HG03064 (cell line): ENCODE results near the gene CD69.
A peak's percentile ranks its signal among the peaks of the same experiment; 100 is the strongest.
"Not testable (repeated sequence)": the region's sequence is repeated elsewhere in the genome, so short reads cannot be mapped to it uniquely, and the experiment has no call there.

Experiments
- ATAC-seq: cut with Tn5 transposase; IDR thresholded peaks from one replicate; pipeline ENCODE4 v1.9.1; 2021; ENCODE audit warnings: low read depth; ENCODE audit not compliant: unreplicated experiment

The CD69 gene

DNA sequence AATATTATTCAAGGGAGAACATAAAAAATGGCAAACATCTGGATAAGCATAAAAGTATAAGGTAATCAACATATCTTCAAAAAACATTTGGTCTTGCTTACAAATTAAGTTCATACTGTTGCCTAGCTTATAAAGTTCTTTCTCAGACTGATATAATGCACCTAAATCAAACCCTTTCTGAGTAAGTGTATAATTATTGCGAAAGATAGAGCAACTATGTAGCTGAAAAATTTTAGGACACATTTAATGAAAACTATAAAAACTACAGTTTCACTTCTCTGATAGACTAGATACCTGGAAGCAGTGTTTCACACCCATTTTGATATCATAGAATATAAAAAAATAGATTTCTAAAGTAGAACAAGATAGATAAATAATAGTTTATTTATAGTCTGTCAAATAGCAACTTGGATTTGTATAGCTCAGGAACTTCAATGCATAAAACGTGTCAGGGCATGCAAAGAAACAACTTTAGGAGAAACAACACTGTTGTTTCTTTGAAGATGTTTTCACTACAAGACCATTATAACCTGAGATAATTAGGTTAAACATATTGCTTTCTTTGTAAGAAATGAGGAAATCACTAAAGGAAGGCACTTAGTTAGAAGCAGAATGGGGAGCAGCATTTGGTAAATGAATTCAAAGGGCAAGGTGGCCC, 35.4 kb downstream of the CD69 start:
- ATAC-seq, result no peak

DNA sequence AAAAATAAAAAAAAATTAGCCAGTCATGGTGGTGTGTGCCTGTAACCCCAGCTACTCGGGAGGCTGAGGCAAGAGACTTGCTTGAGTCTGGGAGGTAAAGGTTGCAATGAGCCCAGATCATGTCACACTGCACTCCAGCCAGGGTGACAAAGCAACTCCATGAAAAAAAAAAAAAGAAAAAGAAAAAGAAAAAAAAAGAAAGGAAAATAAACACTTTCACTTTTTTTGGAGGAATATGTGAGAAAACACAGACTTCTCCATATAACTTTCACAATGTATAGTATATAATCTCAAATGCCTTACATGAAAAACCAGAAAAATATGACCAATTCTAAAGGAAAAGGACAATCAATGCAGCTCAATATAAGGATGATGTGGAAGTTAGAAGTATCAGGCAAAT, 36.7 kb downstream of the CD69 start:
- no peak for ATAC-seq

DNA sequence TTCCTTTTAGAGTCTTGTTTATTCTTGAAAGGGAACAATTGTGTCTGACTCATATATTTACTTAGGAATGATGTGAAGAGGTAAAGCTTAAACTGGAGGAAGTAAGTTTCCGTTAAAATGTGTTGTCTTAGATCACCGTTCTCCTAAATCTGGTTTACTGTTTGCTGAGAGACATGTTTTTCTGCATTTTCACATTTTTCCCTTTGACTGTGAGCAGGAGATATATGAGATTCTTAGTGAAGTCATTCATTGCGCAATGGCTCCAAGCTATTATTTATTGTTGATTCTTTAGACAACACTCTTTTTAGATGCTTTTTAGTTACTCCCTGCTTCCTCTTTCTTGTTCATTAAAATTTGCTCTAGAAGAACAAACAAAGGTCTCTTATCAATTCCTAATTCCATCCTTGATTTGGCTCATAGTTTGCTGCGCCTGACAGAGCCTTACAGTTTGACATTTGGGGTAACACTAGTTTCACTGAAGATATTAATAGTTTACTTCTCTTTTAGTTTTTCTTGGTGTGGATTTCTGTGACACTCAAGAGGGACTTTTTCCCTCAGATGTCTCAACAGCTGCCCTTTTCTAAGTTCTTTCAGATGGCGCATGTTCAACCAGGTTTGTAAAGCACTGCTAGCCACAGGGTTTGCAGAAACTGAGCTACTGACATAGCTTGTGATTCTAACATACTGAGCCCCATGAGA, 39.2 kb downstream of the CD69 start:
- ATAC-seq, result peak; percentile 49

- ATAC-seq, result no peak
These were observed 40.9 kb downstream of the CD69 start for GRCh38 chr12:9719790-9720189.

GRCh38 chr12:9718968-9719367, 41.7 kb downstream of the CD69 start:
- ATAC-seq, result no peak

- no peak for ATAC-seq
These were observed 43.4 kb downstream of the CD69 start for GRCh38 chr12:9717070-9717925.

DNA sequence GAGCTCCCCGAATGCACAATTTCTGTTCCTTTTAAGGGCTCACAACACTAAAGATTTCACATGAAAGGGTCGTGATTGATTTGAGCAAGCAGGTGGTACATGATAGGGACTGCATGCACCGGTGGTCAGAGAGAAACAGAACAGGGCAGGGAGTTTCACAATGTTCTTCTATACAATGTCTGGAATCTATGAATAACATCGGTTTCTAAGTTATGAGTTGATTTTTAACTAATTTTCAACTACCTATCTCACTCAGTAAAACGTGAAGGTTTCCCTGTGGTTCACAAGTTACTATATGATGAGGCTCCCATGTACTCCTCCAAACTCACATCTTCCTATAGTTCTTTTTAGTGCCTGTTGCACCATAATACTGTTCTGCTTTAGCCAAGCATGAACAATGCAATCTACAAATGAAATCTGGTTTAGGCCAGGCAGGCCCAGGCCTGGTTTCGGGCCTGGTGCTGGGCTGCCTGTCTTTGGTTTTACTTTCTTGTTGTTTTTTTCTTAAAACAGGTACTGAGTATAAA, 47.6 kb downstream of the CD69 start:
- peak; percentile 70 for ATAC-seq

GRCh38 chr12:9711664-9712063, 49.0 kb downstream of the CD69 start:
- ATAC-seq, result no peak

GRCh38 chr12:9710584-9711375, 49.9 kb downstream of the CD69 start:
- no peak for ATAC-seq

DNA sequence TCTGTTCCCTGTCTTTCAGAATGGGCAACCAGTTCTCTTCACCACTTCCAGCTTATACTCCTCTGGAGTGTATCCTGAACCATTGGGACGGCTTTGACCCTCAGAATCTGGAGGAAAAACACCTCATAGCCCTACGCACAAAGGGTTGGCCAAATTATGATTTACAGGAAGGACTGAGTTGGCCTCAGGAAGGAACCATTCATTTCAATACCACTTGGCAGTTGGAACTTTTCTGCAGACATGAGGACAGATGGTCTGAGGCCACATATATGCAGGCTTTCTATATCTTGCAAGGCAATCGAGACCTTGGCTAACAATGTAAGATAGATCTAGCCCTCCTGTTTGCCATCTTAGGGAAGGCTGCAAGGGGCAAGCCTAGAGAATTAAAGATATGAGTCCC, 51.8 kb downstream of the CD69 start:
- no peak for ATAC-seq

GRCh38 chr12:9707864-9708808, 52.6 kb downstream of the CD69 start:
- ATAC-seq, result no peak

- ATAC-seq, result no peak
These were observed 53.3 kb downstream of the CD69 start for GRCh38 chr12:9707356-9707755.

DNA sequence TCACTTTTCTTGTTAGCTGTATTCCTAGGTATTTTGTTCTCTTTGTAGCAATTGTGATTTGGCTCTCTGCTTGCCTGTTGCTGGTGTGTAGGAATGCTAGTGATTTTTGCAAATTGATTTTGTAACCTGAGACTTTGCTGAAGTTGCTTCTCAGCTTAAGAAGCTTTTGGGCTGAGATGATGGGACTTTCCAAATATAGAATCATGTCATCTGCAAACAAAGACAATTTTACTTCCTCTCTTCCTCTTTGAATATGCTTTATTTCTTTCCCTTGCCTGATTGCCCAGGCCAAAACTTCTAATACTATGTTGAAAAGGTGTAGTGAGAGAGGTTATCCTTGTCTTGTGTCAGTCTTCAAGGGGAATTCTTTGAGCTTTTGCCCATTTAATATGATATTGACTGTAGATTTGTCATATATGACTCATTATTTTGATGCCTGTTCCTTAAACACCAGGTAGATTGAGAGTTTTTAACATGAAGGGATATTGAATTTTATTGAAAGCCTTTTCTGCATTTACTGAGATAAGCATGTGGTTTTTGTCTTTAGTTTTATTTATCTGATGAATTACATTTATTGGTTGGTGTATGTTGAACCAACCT, 54.5 kb downstream of the CD69 start:
- no peak for ATAC-seq

DNA sequence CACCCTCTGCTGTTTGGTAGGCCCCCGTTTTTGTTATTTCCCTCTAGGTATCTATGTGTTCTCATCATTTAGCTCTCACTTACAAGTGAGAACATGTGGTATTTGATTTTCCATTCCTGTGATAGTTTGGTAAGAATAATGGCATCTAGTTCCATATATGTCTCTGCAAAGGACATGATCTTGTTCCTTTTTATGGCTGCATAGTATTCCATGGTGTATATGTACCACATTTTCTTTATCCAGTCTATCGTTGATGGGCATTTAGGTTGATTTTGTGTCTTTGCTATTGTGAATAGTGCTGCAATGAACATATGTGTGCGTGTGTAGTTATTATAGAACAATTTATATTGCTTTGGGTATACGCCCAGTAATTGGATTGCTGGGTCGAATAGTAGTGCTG, 56.1 kb downstream of the CD69 start:
- not testable (repeated sequence) for ATAC-seq
